ENCODE results near the gene PANX1.

The PANX1 gene

GRCh38 chr11:94183251-94183885 is 54.7 kb downstream of the PANX1 start:
- Histone ChIP-seq H2AFZ (ENCODE audit: low read depth, low read length) (no peak overlapping the region), H3K9me3 (ENCODE audit: insufficient read depth, low read length) (no peaks in the 10 kb centered on the region), H3K27ac (ENCODE audit: low read length) (no peak overlapping the region), H4K20me1 (ENCODE audit: insufficient read depth, low read length) (no peaks in the 10 kb centered on the region), H3K9ac (ENCODE audit: low read length) (no peak overlapping the region), H3K4me2 (ENCODE audit: low read length) (peak overlapping the region; percentile 75), H3K4me1 (ENCODE audit: low read length) (peaks cover 25% of the 10 kb centered on the region), H3K4me3 (ENCODE audit: low read length) (no peak overlapping the region), H3K79me2 (ENCODE audit: low read length) (no peaks in the 10 kb centered on the region), H3K36me3 (replicated peaks; ENCODE audit: low read depth, low read length) (peaks cover 39% of the 10 kb centered on the region), H3K27me3 (ENCODE audit: low read depth, low read length) (no peaks in the 10 kb centered on the region)
- TF ChIP-seq, protein P1, sequence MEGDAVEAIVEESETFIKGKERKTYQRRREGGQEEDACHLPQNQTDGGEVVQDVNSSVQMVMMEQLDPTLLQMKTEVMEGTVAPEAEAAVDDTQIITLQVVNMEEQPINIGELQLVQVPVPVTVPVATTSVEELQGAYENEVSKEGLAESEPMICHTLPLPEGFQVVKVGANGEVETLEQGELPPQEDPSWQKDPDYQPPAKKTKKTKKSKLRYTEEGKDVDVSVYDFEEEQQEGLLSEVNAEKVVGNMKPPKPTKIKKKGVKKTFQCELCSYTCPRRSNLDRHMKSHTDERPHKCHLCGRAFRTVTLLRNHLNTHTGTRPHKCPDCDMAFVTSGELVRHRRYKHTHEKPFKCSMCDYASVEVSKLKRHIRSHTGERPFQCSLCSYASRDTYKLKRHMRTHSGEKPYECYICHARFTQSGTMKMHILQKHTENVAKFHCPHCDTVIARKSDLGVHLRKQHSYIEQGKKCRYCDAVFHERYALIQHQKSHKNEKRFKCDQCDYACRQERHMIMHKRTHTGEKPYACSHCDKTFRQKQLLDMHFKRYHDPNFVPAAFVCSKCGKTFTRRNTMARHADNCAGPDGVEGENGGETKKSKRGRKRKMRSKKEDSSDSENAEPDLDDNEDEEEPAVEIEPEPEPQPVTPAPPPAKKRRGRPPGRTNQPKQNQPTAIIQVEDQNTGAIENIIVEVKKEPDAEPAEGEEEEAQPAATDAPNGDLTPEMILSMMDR (IDR thresholded peaks at IDR 0.05; ENCODE audit: low read depth, low read length): no peak
- no peak for TF ChIP-seq EZH2phosphoT487 (IDR thresholded peaks at IDR 0.05; ENCODE audit: low read depth)

- Histone ChIP-seq H3K27me3 (ENCODE audit: low read depth, low read length) (no peaks in the 10 kb centered on the region), H3K4me2 (ENCODE audit: low read length) (peak overlapping the region; percentile 75), H3K4me1 (ENCODE audit: low read length) (peaks cover 25% of the 10 kb centered on the region), H3K79me2 (ENCODE audit: low read length) (no peaks in the 10 kb centered on the region), H4K20me1 (ENCODE audit: insufficient read depth, low read length) (no peaks in the 10 kb centered on the region), H2AFZ (ENCODE audit: low read depth, low read length) (no peak overlapping the region), H3K36me3 (replicated peaks; ENCODE audit: low read depth, low read length) (peaks cover 39% of the 10 kb centered on the region), H3K4me3 (ENCODE audit: low read length) (peak overlapping the region; percentile 61), H3K9ac (ENCODE audit: low read length) (peak overlapping the region; percentile 37; the same call in 1 of the 2 replicates), H3K9me3 (ENCODE audit: insufficient read depth, low read length) (no peaks in the 10 kb centered on the region), H3K27ac (ENCODE audit: low read length) (peak overlapping the region; percentile 19; the same call in 1 of the 2 replicates)
- TF ChIP-seq, protein P1 (IDR thresholded peaks at IDR 0.05; ENCODE audit: low read depth, low read length): peak; percentile 98
- no peak for TF ChIP-seq EZH2phosphoT487 (IDR thresholded peaks at IDR 0.05; ENCODE audit: low read depth)
These were observed 55.2 kb downstream of the PANX1 start for GRCh38 chr11:94183886-94184264.

GRCh38 chr11:94184362-94184761 is 55.7 kb downstream of the PANX1 start:
- peaks cover 39% of the 10 kb centered on the region for H3K36me3 ChIP-seq (replicated peaks; ENCODE audit: low read depth, low read length)
- H4K20me1 ChIP-seq (ENCODE audit: insufficient read depth, low read length): no peaks in the 10 kb centered on the region
- no peaks in the 10 kb centered on the region for H3K9me3 ChIP-seq (ENCODE audit: insufficient read depth, low read length)
- H3K27me3 ChIP-seq (ENCODE audit: low read depth, low read length): no peaks in the 10 kb centered on the region
- H3K4me1 ChIP-seq (ENCODE audit: low read length): peaks cover 25% of the 10 kb centered on the region
- no peaks in the 10 kb centered on the region for H3K79me2 ChIP-seq (ENCODE audit: low read length)
- H3K4me3 ChIP-seq (ENCODE audit: low read length): peak overlapping the region; percentile 61
- H3K4me2 ChIP-seq (ENCODE audit: low read length): peak overlapping the region; percentile 75
- H2AFZ ChIP-seq (ENCODE audit: low read depth, low read length): no peak overlapping the region
- peak overlapping the region; percentile 19 for H3K27ac ChIP-seq (ENCODE audit: low read length)
- peak overlapping the region; percentile 37 for H3K9ac ChIP-seq (ENCODE audit: low read length)
- TF ChIP-seq, protein P1 (IDR thresholded peaks at IDR 0.05; ENCODE audit: low read depth, low read length): no peak
- TF ChIP-seq EZH2phosphoT487 (IDR thresholded peaks at IDR 0.05; ENCODE audit: low read depth): no peak

DNA sequence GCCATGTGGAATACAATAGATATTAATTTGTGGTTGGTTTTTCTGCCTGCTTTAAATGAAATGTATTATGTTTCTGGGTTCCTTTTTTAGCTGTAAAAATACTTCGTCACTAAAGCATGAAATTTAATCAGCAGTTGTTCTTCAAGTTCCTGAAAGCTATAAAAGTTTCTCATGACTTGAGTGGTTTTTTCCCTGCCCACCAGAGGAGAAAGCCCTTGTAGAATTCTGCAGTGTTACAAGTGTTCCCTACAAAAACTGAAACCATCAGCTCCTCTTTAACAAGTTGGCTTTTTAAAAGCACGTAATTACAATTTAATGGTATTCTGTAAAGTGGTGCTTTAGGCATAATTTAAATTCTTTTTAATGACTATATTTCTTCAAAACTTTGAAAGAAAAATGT is 56.2 kb downstream of the PANX1 start:
- H3K4me1 ChIP-seq (ENCODE audit: low read length): peaks cover 25% of the 10 kb centered on the region
- TF ChIP-seq, protein P1 (IDR thresholded peaks at IDR 0.05; ENCODE audit: low read depth, low read length): no peak
- no peak for TF ChIP-seq EZH2phosphoT487 (IDR thresholded peaks at IDR 0.05; ENCODE audit: low read depth)
- peak overlapping the region; percentile 37 for H3K9ac ChIP-seq (ENCODE audit: low read length)
- H3K36me3 ChIP-seq (replicated peaks; ENCODE audit: low read depth, low read length): peaks cover 35% of the 10 kb centered on the region
- H3K27ac ChIP-seq (ENCODE audit: low read length): peak overlapping the region; percentile 19
- peak overlapping the region; percentile 61 for H3K4me3 ChIP-seq (ENCODE audit: low read length)
- H2AFZ ChIP-seq (ENCODE audit: low read depth, low read length): no peak overlapping the region
- H3K79me2 ChIP-seq (ENCODE audit: low read length): no peaks in the 10 kb centered on the region
- H3K9me3 ChIP-seq (ENCODE audit: insufficient read depth, low read length): no peaks in the 10 kb centered on the region
- H4K20me1 ChIP-seq (ENCODE audit: insufficient read depth, low read length): no peaks in the 10 kb centered on the region
- H3K27me3 ChIP-seq (ENCODE audit: low read depth, low read length): no peaks in the 10 kb centered on the region
- H3K4me2 ChIP-seq (ENCODE audit: low read length): peak overlapping the region; percentile 75
